GM23338 (cell line): ENCODE measurements around the gene NPAS3.

Experiments used
- CTCF ChIP-seq, 2 experiments: fragments of 200-600 bp in 1 of 2; sonication (generic) in 1 of 2; conservative IDR thresholded peaks; 2 replicates each; pipeline versions ENCODE4 v1.5.1 to v1.6.1; 2016 to 2017; ENCODE audit warnings: antibody characterized with exemption in 2 of 2, low read depth in 2 of 2, mild to moderate bottlenecking in 2 of 2, moderate library complexity in 1 of 2
- EZH2 ChIP-seq: fragments of 200-600 bp; sonication (generic); IDR thresholded peaks from one replicate; pipeline ENCODE4 v1.8.0; 2017; ENCODE audit warnings: antibody characterized with exemption, mild to moderate bottlenecking, low read depth; ENCODE audit not compliant: unreplicated experiment
- EZH2phosphoT487 ChIP-seq: fragments of 200-600 bp; sonication (generic); IDR thresholded peaks from one replicate; pipeline ENCODE4 v1.8.1; 2018; ENCODE audit warnings: antibody characterized with exemption; ENCODE audit not compliant: unreplicated experiment
- POLR2AphosphoS5 ChIP-seq: IDR thresholded peaks from 2 replicates; pipeline ENCODE4 v1.6.1; 2016; ENCODE audit warnings: antibody characterized with exemption, low read depth
- STAT1 ChIP-seq: IDR thresholded peaks from one replicate; pipeline ENCODE4 v1.6.1; 2016; ENCODE audit warnings: antibody characterized with exemption; ENCODE audit not compliant: unreplicated experiment

DNA sequence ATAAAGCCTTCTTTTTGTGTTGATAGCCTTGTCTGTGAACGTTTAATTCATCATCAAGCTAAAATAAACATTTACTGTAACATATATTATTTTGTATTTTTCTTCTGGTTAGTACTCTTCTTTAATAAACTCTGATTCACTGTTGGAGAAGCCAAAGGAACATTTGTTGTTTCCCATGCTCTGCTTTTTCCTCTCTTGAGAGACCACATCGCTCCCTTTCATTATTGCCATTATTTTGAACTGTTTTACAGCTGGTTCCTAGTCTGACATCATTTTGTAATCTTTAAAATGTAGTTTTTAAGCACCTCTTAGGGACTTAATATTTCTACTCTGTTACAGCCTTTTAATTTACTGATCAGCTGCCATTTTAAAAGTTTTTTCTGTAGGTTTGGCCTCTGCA is 301.8 kb downstream of the NPAS3 start:
- TF ChIP-seq EZH2 (no peak), CTCF (conservative IDR thresholded peaks at IDR 0.05; ENCODE audit: low read depth in 2 of 2) (no peak), POLR2AphosphoS5 (no peak), EZH2phosphoT487 (no peak), STAT1 (no peak)
